ENCODE measurements around the gene IL1RAP. TPM values are rescaled to one million over a fixed set of nuclear protein-coding genes. Genes with fewer than 3 reads are reported as not detected.

The IL1RAP gene
- total and polyA plus RNA-seq, 2 experiments from 2014 or later, result 3.6 to 5.0 TPM

- no peak for TF ChIP-seq CTCF (conservative IDR thresholded peaks at IDR 0.05; ENCODE audit: low read depth in 2 of 2)
- no peak for TF ChIP-seq EZH2 (IDR thresholded peaks at IDR 0.05; ENCODE audit: low read depth, unreplicated experiment)
- no peak for TF ChIP-seq ZNF331 (CRISPR knock-in tag; IDR thresholded peaks at IDR 0.05; ENCODE audit: low read depth)
- no peak for TF ChIP-seq ZNF114 (CRISPR knock-in tag; IDR thresholded peaks at IDR 0.05)
- TF ChIP-seq REST (IDR thresholded peaks at IDR 0.05; ENCODE audit: unreplicated experiment), result no peak
- no peak for TF ChIP-seq NANOG (IDR thresholded peaks at IDR 0.05; ENCODE audit: borderline replicate concordance)
- TF ChIP-seq EZH2phosphoT487 (IDR thresholded peaks at IDR 0.05; ENCODE audit: unreplicated experiment), result no peak
Observed at GRCh38 chr3:190686011-190686410, 172.1 kb downstream of the IL1RAP start (continued).

GRCh38 chr3:190690246-190690645 lies 176.4 kb downstream of the IL1RAP start:
- H3K79me2 ChIP-seq (replicated peaks; ENCODE audit: insufficient read depth), result no peaks in the 10 kb centered on the region
- H3K4me2 ChIP-seq, result no peak overlapping the region
- Mint-ChIP-seq H3K9me3 (no peaks in the 10 kb centered on the region), H3K27ac (no peak overlapping the region), H3K36me3 (ENCODE audit: low read depth) (no peaks in the 10 kb centered on the region), H3K4me1 (no peaks in the 10 kb centered on the region), H3K4me3 (no peak overlapping the region), H3K27me3 (ENCODE audit: insufficient read depth, low read depth, poor library complexity) (no peaks in the 10 kb centered on the region)
- no peaks in the 10 kb centered on the region; the same call in 1 of the 2 replicates for H3K4me1 ChIP-seq (ENCODE audit: insufficient read depth)
- 0 out of 2 replicates have a peak, but pooled peaks cover 12% of the 10 kb centered on the region for H3K9me2 ChIP-seq (ENCODE audit: insufficient read depth)
- ATAC-seq, result no peak
- H2AFZ ChIP-seq, result no peak overlapping the region
- no peaks in the 10 kb centered on the region for H4K20me1 ChIP-seq (replicated peaks; ENCODE audit: insufficient read depth)
- H3K27ac ChIP-seq (ENCODE audit: low read depth), result no peak overlapping the region
- H3K4me3 ChIP-seq, result no peak overlapping the region
- H3K36me3 ChIP-seq (ENCODE audit: insufficient read depth), result no peaks in the 10 kb centered on the region
- no peak for DNase-seq (ENCODE audit: low spot score)
- no peaks in the 10 kb centered on the region for H3K27me3 ChIP-seq (ENCODE audit: insufficient read depth)
- H3F3A ChIP-seq (replicated peaks; ENCODE audit: low read depth), result no peaks in the 10 kb centered on the region
- TF ChIP-seq STAT1 (IDR thresholded peaks at IDR 0.05; ENCODE audit: unreplicated experiment), result no peak
- TF ChIP-seq NANOG (IDR thresholded peaks at IDR 0.05; ENCODE audit: borderline replicate concordance), result no peak
- no peak for TF ChIP-seq EZH2phosphoT487 (IDR thresholded peaks at IDR 0.05; ENCODE audit: unreplicated experiment)
- no peak for TF ChIP-seq POLR2AphosphoS5 (IDR thresholded peaks at IDR 0.05; ENCODE audit: low read depth)
- TF ChIP-seq REST (IDR thresholded peaks at IDR 0.05; ENCODE audit: unreplicated experiment), result no peak
- TF ChIP-seq ZNF114 (CRISPR knock-in tag; IDR thresholded peaks at IDR 0.05), result no peak
- no peak for TF ChIP-seq CREB1 (CRISPR knock-in tag; IDR thresholded peaks at IDR 0.05; ENCODE audit: low read depth)
- no peak for TF ChIP-seq CTCF (conservative IDR thresholded peaks at IDR 0.05; ENCODE audit: low read depth in 2 of 2)
- no peak for TF ChIP-seq JUNB (IDR thresholded peaks at IDR 0.05; ENCODE audit: unreplicated experiment)
- TF ChIP-seq EZH2 (IDR thresholded peaks at IDR 0.05; ENCODE audit: low read depth, unreplicated experiment), result no peak
